HEK293 (cell line): ENCODE results near the gene CDKN3.

Experiments used
- CTCF ChIA-PET: fragments of 350-600 bp; formaldehyde crosslinking; extraction: SDS; loops from one replicate; lab custom pipeline; 2021; ENCODE audit warnings: antibody characterized with exemption; lab: Yijun Ruan, JAX
- POLR2A ChIA-PET: fragments of 300-600 bp; formaldehyde crosslinking; extraction: SDS; loops from one replicate; lab custom pipeline; 2020; ENCODE audit warnings: antibody characterized with exemption, inconsistent platforms; lab: Yijun Ruan, JAX
- H3K27ac ChIP-seq: fragments of 200-500 bp; sonication (Bioruptor generic); 2 replicates; pipeline ENCODE4 v1.5.1; 2014; ENCODE audit warnings: low read depth, low read length, control low read depth, inconsistent platforms; ENCODE audit errors: extremely low read depth
- H3K36me3 ChIP-seq, 2 experiments: fragments of 200-500 bp in 1 of 2; sonication (Bioruptor generic) in 1 of 2; 1 replicate in 1 of 2; 2 replicates in 1 of 2; pipeline ENCODE4 v1.5.1; 2014 to 2017; ENCODE audit warnings: inconsistent platforms in 2 of 2, low read length in 2 of 2; ENCODE audit not compliant: control insufficient read depth in 2 of 2, insufficient read depth in 1 of 2
- H3K4me1 ChIP-seq: fragments of 200-500 bp; sonication (Bioruptor generic); 2 replicates; pipeline ENCODE4 v1.5.1; 2014; ENCODE audit warnings: mild to moderate bottlenecking, low read length, inconsistent platforms; ENCODE audit not compliant: control insufficient read depth, insufficient read depth
- H3K4me3 ChIP-seq: 2 replicates; pipeline ENCODE4 v1.5.1; 2011; ENCODE audit warnings: low read depth, mild to moderate bottlenecking, control low read depth, low read length, moderate library complexity
- H3K9me3 ChIP-seq: fragments of 200-500 bp; sonication (Bioruptor generic); 2 replicates; pipeline ENCODE4 v1.5.1; 2014; ENCODE audit warnings: low read depth, low read length, inconsistent platforms; ENCODE audit not compliant: control insufficient read depth, insufficient read depth
- CTCF ChIP-seq: fragments of 450-650 bp; formaldehyde crosslinking; IDR thresholded peaks from 2 replicates; pipeline ENCODE4 v1.5.1; 2016; ENCODE audit warnings: missing biosample characterization, missing genetic modification characterization
- GLIS2 ChIP-seq: fragments of 450-650 bp; formaldehyde crosslinking; IDR thresholded peaks from 2 replicates; pipeline ENCODE4 v1.5.1; 2016; ENCODE audit warnings: missing biosample characterization, missing genetic modification characterization
- KLF17 ChIP-seq: fragments of 450-650 bp; formaldehyde crosslinking; IDR thresholded peaks from 2 replicates; pipeline ENCODE4 v1.5.1; 2016; ENCODE audit warnings: missing biosample characterization, missing genetic modification characterization
- MYNN ChIP-seq: fragments of 450-650 bp; formaldehyde crosslinking; IDR thresholded peaks from 2 replicates; pipeline ENCODE4 v1.5.1; 2016; ENCODE audit warnings: missing biosample characterization, missing genetic modification characterization, borderline replicate concordance
- ZNF132 ChIP-seq: fragments of 450-650 bp; formaldehyde crosslinking; IDR thresholded peaks from 2 replicates; pipeline ENCODE4 v1.5.1; 2017; ENCODE audit warnings: missing biosample characterization, missing genetic modification characterization, borderline replicate concordance
- ZNF140 ChIP-seq: fragments of 450-650 bp; formaldehyde crosslinking; IDR thresholded peaks from 2 replicates; pipeline ENCODE4 v1.5.1; 2016; ENCODE audit warnings: missing biosample characterization, missing genetic modification characterization
- ZNF214 ChIP-seq: fragments of 450-650 bp; formaldehyde crosslinking; IDR thresholded peaks from 2 replicates; pipeline ENCODE4 v1.5.1; 2017; ENCODE audit warnings: missing biosample characterization, mild to moderate bottlenecking, missing genetic modification characterization, borderline replicate concordance
- ZNF530 ChIP-seq: fragments of 450-650 bp; formaldehyde crosslinking; IDR thresholded peaks from 2 replicates; pipeline ENCODE4 v1.5.1; 2016; ENCODE audit warnings: low read depth, missing biosample characterization, missing genetic modification characterization
- ZNF664 ChIP-seq: fragments of 450-650 bp; formaldehyde crosslinking; IDR thresholded peaks from 2 replicates; pipeline ENCODE4 v1.5.1; 2016; ENCODE audit warnings: missing biosample characterization, missing genetic modification characterization
- ZNF792 ChIP-seq: fragments of 450-650 bp; formaldehyde crosslinking; IDR thresholded peaks from 2 replicates; pipeline ENCODE4 v1.5.1; 2016; ENCODE audit warnings: missing biosample characterization, missing genetic modification characterization
- TF ChIP-seq, protein P1 (sequence below): fragments of 450-650 bp; formaldehyde crosslinking; IDR thresholded peaks from 2 replicates; pipeline ENCODE4 v1.5.1; 2016; ENCODE audit warnings: missing biosample characterization, missing genetic modification characterization
- TF ChIP-seq, protein P2 (sequence below): fragments of 450-650 bp; formaldehyde crosslinking; IDR thresholded peaks from 2 replicates; pipeline ENCODE4 v1.5.1; 2016; ENCODE audit warnings: missing biosample characterization, missing genetic modification characterization, low read depth
- TF ChIP-seq, protein P3 (sequence below): fragments of 450-650 bp; formaldehyde crosslinking; IDR thresholded peaks from 2 replicates; pipeline ENCODE4 v1.5.1; 2017; ENCODE audit warnings: missing biosample characterization, missing genetic modification characterization
- TF ChIP-seq, protein P4 (sequence below): fragments of 450-650 bp; formaldehyde crosslinking; IDR thresholded peaks from 2 replicates; pipeline ENCODE4 v1.5.1; 2016; ENCODE audit warnings: missing biosample characterization, missing genetic modification characterization
- TF ChIP-seq, protein P5 (sequence below): sonication (generic); formaldehyde crosslinking; IDR thresholded peaks from 2 replicates; pipeline ENCODE4 v1.8.1; 2022; ENCODE audit warnings: mild to moderate bottlenecking, moderate library complexity, missing genetic modification reagents

CDKN3 gene

DNA sequence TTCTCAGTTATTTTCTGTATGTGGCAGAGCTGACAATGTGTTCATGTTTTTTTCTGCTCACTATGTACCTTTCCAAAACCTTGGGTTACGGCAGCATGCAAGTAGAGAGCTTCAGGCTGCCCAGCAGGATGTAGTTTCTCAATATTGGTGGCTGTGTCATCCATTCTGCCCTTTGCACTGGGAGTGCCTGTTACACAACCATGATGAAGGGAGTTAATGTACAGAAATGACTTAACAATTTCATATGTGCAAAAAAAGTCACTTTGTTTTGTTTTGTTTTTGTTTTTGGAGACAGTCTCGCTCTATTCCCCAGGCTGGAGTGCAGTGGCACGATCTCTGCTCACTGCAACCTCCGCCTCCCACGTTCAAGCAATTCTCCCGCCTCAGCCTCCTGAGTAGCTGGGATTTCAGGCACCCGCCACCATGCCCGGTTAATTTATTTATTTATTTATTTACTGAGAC is 50.5 kb downstream of the CDKN3 start:
- ChIA-PET CTCF (no interaction called here), POLR2A (interaction anchor here (0.6 kb wide), 1 partner anchor 490 kb away, joined by 3 read pairs; no protein-coding TSS in a partner anchor)
- H3K4me3 ChIP-seq: no peak overlapping the region

GRCh38 chr14:54450535-54450934 is 53.7 kb downstream of the CDKN3 start:
- 0 out of 2 replicates have a peak, but pooled peaks cover 2% of the 10 kb centered on the region for H3K4me1 ChIP-seq
- CTCF ChIA-PET: interaction anchor here (0.6 to 1.5 kb wide), 2 partner anchors 9 to 407 kb away, joined by 4 read pairs; no protein-coding TSS in a partner anchor
- TF ChIP-seq, protein P1, sequence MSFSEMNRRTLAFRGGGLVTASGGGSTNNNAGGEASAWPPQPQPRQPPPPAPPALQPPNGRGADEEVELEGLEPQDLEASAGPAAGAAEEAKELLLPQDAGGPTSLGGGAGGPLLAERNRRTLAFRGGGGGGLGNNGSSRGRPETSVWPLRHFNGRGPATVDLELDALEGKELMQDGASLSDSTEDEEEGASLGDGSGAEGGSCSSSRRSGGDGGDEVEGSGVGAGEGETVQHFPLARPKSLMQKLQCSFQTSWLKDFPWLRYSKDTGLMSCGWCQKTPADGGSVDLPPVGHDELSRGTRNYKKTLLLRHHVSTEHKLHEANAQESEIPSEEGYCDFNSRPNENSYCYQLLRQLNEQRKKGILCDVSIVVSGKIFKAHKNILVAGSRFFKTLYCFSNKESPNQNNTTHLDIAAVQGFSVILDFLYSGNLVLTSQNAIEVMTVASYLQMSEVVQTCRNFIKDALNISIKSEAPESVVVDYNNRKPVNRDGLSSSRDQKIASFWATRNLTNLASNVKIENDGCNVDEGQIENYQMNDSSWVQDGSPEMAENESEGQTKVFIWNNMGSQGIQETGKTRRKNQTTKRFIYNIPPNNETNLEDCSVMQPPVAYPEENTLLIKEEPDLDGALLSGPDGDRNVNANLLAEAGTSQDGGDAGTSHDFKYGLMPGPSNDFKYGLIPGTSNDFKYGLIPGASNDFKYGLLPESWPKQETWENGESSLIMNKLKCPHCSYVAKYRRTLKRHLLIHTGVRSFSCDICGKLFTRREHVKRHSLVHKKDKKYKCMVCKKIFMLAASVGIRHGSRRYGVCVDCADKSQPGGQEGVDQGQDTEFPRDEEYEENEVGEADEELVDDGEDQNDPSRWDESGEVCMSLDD: no peak
- TF ChIP-seq, protein P2, sequence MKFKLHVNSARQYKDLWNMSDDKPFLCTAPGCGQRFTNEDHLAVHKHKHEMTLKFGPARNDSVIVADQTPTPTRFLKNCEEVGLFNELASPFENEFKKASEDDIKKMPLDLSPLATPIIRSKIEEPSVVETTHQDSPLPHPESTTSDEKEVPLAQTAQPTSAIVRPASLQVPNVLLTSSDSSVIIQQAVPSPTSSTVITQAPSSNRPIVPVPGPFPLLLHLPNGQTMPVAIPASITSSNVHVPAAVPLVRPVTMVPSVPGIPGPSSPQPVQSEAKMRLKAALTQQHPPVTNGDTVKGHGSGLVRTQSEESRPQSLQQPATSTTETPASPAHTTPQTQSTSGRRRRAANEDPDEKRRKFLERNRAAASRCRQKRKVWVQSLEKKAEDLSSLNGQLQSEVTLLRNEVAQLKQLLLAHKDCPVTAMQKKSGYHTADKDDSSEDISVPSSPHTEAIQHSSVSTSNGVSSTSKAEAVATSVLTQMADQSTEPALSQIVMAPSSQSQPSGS: no peak
- TF ChIP-seq KLF17 (tag by site-specific recombination): no peak
- TF ChIP-seq ZNF792 (tag by site-specific recombination): no peak
- no peak for TF ChIP-seq GLIS2 (tag by site-specific recombination)
- TF ChIP-seq CTCF (tag by site-specific recombination): no peak
- TF ChIP-seq, protein P3, sequence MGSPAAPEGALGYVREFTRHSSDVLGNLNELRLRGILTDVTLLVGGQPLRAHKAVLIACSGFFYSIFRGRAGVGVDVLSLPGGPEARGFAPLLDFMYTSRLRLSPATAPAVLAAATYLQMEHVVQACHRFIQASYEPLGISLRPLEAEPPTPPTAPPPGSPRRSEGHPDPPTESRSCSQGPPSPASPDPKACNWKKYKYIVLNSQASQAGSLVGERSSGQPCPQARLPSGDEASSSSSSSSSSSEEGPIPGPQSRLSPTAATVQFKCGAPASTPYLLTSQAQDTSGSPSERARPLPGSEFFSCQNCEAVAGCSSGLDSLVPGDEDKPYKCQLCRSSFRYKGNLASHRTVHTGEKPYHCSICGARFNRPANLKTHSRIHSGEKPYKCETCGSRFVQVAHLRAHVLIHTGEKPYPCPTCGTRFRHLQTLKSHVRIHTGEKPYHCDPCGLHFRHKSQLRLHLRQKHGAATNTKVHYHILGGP (tag by site-specific recombination): no peak
- no peak for TF ChIP-seq ZNF132 (tag by site-specific recombination)
- TF ChIP-seq, protein P4, sequence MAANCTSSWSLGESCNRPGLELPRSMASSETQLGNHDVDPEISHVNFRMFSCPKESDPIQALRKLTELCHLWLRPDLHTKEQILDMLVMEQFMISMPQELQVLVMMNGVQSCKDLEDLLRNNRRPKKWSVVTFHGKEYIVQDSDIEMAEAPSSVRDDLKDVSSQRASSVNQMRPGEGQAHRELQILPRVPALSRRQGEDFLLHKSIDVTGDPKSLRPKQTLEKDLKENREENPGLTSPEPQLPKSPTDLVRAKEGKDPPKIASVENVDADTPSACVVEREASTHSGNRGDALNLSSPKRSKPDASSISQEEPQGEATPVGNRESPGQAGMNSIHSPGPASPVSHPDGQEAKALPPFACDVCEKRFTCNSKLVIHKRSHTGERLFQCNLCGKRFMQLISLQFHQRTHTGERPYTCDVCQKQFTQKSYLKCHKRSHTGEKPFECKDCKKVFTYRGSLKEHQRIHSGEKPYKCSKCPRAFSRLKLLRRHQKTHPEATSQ (tag by site-specific recombination): no peak
- TF ChIP-seq, all 188 proteins: peak for 0
- Histone ChIP-seq H3K27ac (no peak overlapping the region), H3K36me3 (no peaks in the 10 kb centered on the region; a peak in 1 of 3 replicates), H3K4me3 (no peak overlapping the region), H3K9me3 (no peaks in the 10 kb centered on the region)
- POLR2A ChIA-PET: no interaction called here

More for the DNA sequence above, 50.5 kb downstream of the CDKN3 start:
- Histone ChIP-seq H3K36me3 (no peaks in the 10 kb centered on the region), H3K27ac (no peak overlapping the region), H3K4me1 (0 out of 2 replicates have a peak, but pooled peaks cover 2% of the 10 kb centered on the region), H3K9me3 (no peaks in the 10 kb centered on the region)
- no peak for TF ChIP-seq ZNF664 (tag by site-specific recombination)
- TF ChIP-seq ZNF214 (tag by site-specific recombination): no peak
- no peak for TF ChIP-seq MYNN (tag by site-specific recombination)
- no peak for TF ChIP-seq ZNF530 (tag by site-specific recombination)
- TF ChIP-seq, protein P5, sequence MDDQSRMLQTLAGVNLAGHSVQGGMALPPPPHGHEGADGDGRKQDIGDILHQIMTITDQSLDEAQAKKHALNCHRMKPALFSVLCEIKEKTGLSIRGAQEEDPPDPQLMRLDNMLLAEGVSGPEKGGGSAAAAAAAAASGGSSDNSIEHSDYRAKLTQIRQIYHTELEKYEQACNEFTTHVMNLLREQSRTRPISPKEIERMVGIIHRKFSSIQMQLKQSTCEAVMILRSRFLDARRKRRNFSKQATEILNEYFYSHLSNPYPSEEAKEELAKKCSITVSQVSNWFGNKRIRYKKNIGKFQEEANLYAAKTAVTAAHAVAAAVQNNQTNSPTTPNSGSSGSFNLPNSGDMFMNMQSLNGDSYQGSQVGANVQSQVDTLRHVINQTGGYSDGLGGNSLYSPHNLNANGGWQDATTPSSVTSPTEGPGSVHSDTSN: no peak
- no peak for TF ChIP-seq ZNF140
